Effector memory CD8-positive, alpha-beta T cell (primary cell): ENCODE measurements around the gene SUPT3H.

ENCODE experiments used
- ATAC-seq: fragments of 150-1000 bp; cut with Tn5 transposase; replicated peaks from 2 replicates; pipeline ENCODE4 v1.10.0; 2021; ENCODE audit warnings: mild to moderate bottlenecking, moderate library complexity
- DNase-seq, 3 experiments: peaks; one replicate each; pipeline ENCODE4 v3.0.0; 2021
- H3K27ac Mint-ChIP-seq, 2 donors: one replicate each; pipeline ENCODE4 v1.8.0; 2022; ENCODE audit warnings: mild to moderate bottlenecking in 2 of 2, mixed read lengths in 2 of 2, moderate library complexity in 2 of 2
- H3K27me3 Mint-ChIP-seq, 2 donors: one replicate each; pipeline ENCODE4 v1.8.0; 2022; ENCODE audit warnings: mixed read lengths in 2 of 2
- H3K36me3 Mint-ChIP-seq: one replicate; pipeline ENCODE4 v1.8.0; 2022; ENCODE audit warnings: mild to moderate bottlenecking, moderate library complexity, mixed read lengths; ENCODE audit not compliant: insufficient read depth
- H3K4me1 Mint-ChIP-seq, 2 donors: one replicate each; pipeline ENCODE4 v1.8.0; 2022; ENCODE audit warnings: low read depth in 2 of 2, mixed read lengths in 2 of 2
- H3K4me3 Mint-ChIP-seq, 2 donors: one replicate each; pipeline ENCODE4 v1.8.0; 2022; ENCODE audit warnings: mild to moderate bottlenecking in 2 of 2, mixed read lengths in 2 of 2, moderate library complexity in 2 of 2
- H3K9me3 Mint-ChIP-seq, 2 donors: one replicate each; pipeline ENCODE4 v1.8.0; 2022; ENCODE audit warnings: mixed read lengths in 2 of 2

SUPT3H gene

GRCh38 chr6:45009576-45009975 lies 368.2 kb downstream of the SUPT3H start:
- Mint-ChIP-seq H3K4me3 (no peak overlapping the region), H3K9me3 (peaks cover 3 to 18% of the 10 kb centered on the region in 2 donors), H3K36me3 (peaks cover 4% of the 10 kb centered on the region), H3K27me3 (no peaks in the 10 kb centered on the region), H3K27ac (no peak overlapping the region), H3K4me1 (no peaks in the 10 kb centered on the region)
- DNase-seq (no peak), ATAC-seq (no peak)

- Mint-ChIP-seq H3K4me3 (no peak overlapping the region), H3K27ac (no peak overlapping the region), H3K27me3 (no peaks in the 10 kb centered on the region), H3K4me1 (peaks cover 3% of the 10 kb centered on the region in 2 donors), H3K9me3 (peaks cover 0 to 2% of the 10 kb centered on the region in 2 donors), H3K36me3 (no peaks in the 10 kb centered on the region)
- ATAC-seq (no peak), DNase-seq (no peak)
Observed at GRCh38 chr6:45006893-45007292, 370.8 kb downstream of the SUPT3H start.

- DNase-seq (no peak), ATAC-seq (no peak)
- H3K4me1 Mint-ChIP-seq: peaks cover 9 to 11% of the 10 kb centered on the region in 2 donors
- no peaks in the 10 kb centered on the region for H3K36me3 Mint-ChIP-seq
- H3K27ac Mint-ChIP-seq: no peak overlapping the region
- no peaks in the 10 kb centered on the region for H3K27me3 Mint-ChIP-seq
- no peaks in the 10 kb centered on the region for H3K9me3 Mint-ChIP-seq
- no peak overlapping the region for H3K4me3 Mint-ChIP-seq
Observed at GRCh38 chr6:45003961-45004360, 373.8 kb downstream of the SUPT3H start.

- ATAC-seq (no peak), DNase-seq (no peak)
- Mint-ChIP-seq H3K27ac (peak overlapping the region in 1 of 2 donors; percentile 17), H3K4me1 (peaks cover 9 to 11% of the 10 kb centered on the region in 2 donors), H3K9me3 (no peaks in the 10 kb centered on the region), H3K27me3 (no peaks in the 10 kb centered on the region), H3K36me3 (no peaks in the 10 kb centered on the region), H3K4me3 (no peak overlapping the region)
Observed at GRCh38 chr6:45003387-45003786, 374.3 kb downstream of the SUPT3H start.

GRCh38 chr6:45002390-45003105 lies 375.2 kb downstream of the SUPT3H start:
- H3K27ac Mint-ChIP-seq: peak overlapping the region; percentile 44 to 90
- no peak overlapping the region for H3K4me3 Mint-ChIP-seq
- H3K36me3 Mint-ChIP-seq: no peaks in the 10 kb centered on the region
- no peaks in the 10 kb centered on the region for H3K9me3 Mint-ChIP-seq
- ATAC-seq (peak; percentile 69), DNase-seq (no peak)
- peaks cover 9 to 11% of the 10 kb centered on the region in 2 donors for H3K4me1 Mint-ChIP-seq
- H3K27me3 Mint-ChIP-seq: no peaks in the 10 kb centered on the region

GRCh38 chr6:45001663-45002062 lies 376.1 kb downstream of the SUPT3H start:
- no peak for DNase-seq
- H3K4me1 Mint-ChIP-seq: peaks cover 9 to 11% of the 10 kb centered on the region in 2 donors
- no peak overlapping the region for H3K4me3 Mint-ChIP-seq
- H3K27me3 Mint-ChIP-seq: no peaks in the 10 kb centered on the region
- H3K36me3 Mint-ChIP-seq: no peaks in the 10 kb centered on the region
- ATAC-seq: peak; percentile 81
- H3K9me3 Mint-ChIP-seq: no peaks in the 10 kb centered on the region
- peak overlapping the region; percentile 67 to 90 for H3K27ac Mint-ChIP-seq

GRCh38 chr6:45000833-45001232 lies 376.9 kb downstream of the SUPT3H start:
- Mint-ChIP-seq H3K27ac (peak overlapping the region in 1 of 2 donors; percentile 67), H3K4me1 (peaks cover 9 to 11% of the 10 kb centered on the region in 2 donors), H3K36me3 (no peaks in the 10 kb centered on the region), H3K27me3 (no peaks in the 10 kb centered on the region), H3K9me3 (no peaks in the 10 kb centered on the region), H3K4me3 (no peak overlapping the region)
- DNase-seq (no peak), ATAC-seq (no peak)

- H3K9me3 Mint-ChIP-seq: no peaks in the 10 kb centered on the region
- H3K36me3 Mint-ChIP-seq: no peaks in the 10 kb centered on the region
- H3K4me3 Mint-ChIP-seq: no peak overlapping the region
- no peaks in the 10 kb centered on the region for H3K27me3 Mint-ChIP-seq
- DNase-seq: no peak
- ATAC-seq: no peak
- no peak overlapping the region for H3K27ac Mint-ChIP-seq
- peaks cover 9 to 11% of the 10 kb centered on the region in 2 donors for H3K4me1 Mint-ChIP-seq
Observed at GRCh38 chr6:44999066-44999465, 378.7 kb downstream of the SUPT3H start.

GRCh38 chr6:44995486-44996132 lies 382.1 kb downstream of the SUPT3H start:
- ATAC-seq (no peak), DNase-seq (no peak)
- Mint-ChIP-seq H3K4me1 (no peaks in the 10 kb centered on the region), H3K27ac (no peak overlapping the region), H3K9me3 (no peaks in the 10 kb centered on the region), H3K4me3 (no peak overlapping the region), H3K27me3 (no peaks in the 10 kb centered on the region), H3K36me3 (no peaks in the 10 kb centered on the region)

GRCh38 chr6:44989391-44989790 lies 388.3 kb downstream of the SUPT3H start:
- no peak for ATAC-seq
- Mint-ChIP-seq H3K27me3 (no peaks in the 10 kb centered on the region), H3K36me3 (no peaks in the 10 kb centered on the region), H3K4me3 (no peak overlapping the region), H3K27ac (no peak overlapping the region), H3K9me3 (no peaks in the 10 kb centered on the region), H3K4me1 (no peaks in the 10 kb centered on the region)
- no peak for DNase-seq

- H3K4me3 Mint-ChIP-seq: no peak overlapping the region
- H3K9me3 Mint-ChIP-seq: no peaks in the 10 kb centered on the region
- H3K27me3 Mint-ChIP-seq: no peaks in the 10 kb centered on the region
- no peak for ATAC-seq
- no peaks in the 10 kb centered on the region for H3K36me3 Mint-ChIP-seq
- peaks cover 0 to 3% of the 10 kb centered on the region in 2 donors for H3K4me1 Mint-ChIP-seq
- no peak overlapping the region for H3K27ac Mint-ChIP-seq
- DNase-seq: no peak
Observed at GRCh38 chr6:44985006-44985405, 392.7 kb downstream of the SUPT3H start.

- no peaks in the 10 kb centered on the region for H3K27me3 Mint-ChIP-seq
- no peak for ATAC-seq
- peak overlapping the region in 1 of 2 donors; percentile 57 for H3K27ac Mint-ChIP-seq
- no peaks in the 10 kb centered on the region for H3K9me3 Mint-ChIP-seq
- no peaks in the 10 kb centered on the region for H3K36me3 Mint-ChIP-seq
- no peak for DNase-seq
- H3K4me1 Mint-ChIP-seq: peaks cover 0 to 3% of the 10 kb centered on the region in 2 donors
- no peak overlapping the region for H3K4me3 Mint-ChIP-seq
Observed at GRCh38 chr6:44983467-44984365, 394.0 kb downstream of the SUPT3H start.

- DNase-seq: no peak
- Mint-ChIP-seq H3K36me3 (no peaks in the 10 kb centered on the region), H3K9me3 (no peaks in the 10 kb centered on the region), H3K4me1 (peaks cover 9 to 13% of the 10 kb centered on the region in 2 donors), H3K27ac (no peak overlapping the region), H3K4me3 (no peak overlapping the region), H3K27me3 (no peaks in the 10 kb centered on the region)
- ATAC-seq: no peak
Observed at GRCh38 chr6:44980841-44981240, 396.9 kb downstream of the SUPT3H start.
